Erythroblast (primary cell): ENCODE data around the gene MYBPH.

Experiments used
- GATA1 ChIP-seq: IDR thresholded peaks from 2 replicates; pipeline ENCODE4 v1.6.1; 2011; ENCODE audit warnings: low read depth, mild to moderate bottlenecking, control low read depth, low read length, moderate library complexity
- POLR2A ChIP-seq: IDR thresholded peaks from 2 replicates; pipeline ENCODE4 v1.6.1; 2011; ENCODE audit warnings: mild to moderate bottlenecking, low read length

DNA sequence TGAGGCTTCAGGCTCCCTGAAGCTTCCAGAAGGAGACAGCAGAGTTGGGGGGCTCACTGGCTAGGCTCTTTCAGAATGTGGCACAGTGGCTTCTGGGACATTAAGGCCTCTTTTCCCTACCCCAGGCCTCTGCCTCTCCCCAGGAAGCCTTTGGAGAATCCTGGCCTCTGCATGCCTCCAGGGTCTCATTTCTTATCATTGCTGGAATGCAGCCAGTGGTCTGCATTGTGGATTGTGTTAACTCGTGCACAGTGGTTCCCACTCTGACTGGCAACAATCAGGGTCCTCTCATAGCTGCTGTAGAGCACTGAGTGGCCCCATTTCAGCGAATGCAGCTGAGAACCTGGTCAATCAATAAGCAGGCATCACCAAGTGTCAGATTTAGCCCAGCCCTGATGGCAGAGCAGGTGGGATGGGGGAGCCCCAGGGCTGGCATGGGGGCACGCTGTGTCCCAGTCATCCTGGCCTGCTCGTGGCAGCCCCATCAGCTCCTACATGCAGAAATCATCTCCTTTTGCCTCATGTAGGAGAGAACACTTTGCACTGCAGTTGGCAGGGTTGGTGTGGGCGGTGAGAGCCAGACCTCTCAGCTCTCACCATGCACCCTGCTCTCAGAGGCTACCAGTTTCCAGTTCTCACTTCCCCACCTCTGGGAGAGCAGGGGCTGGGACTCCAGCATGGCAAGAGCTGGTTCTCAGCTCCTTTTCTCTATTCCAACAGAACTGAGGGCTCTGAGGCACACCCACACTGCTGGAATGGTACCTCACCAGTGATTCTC lies 34.7 kb downstream of the MYBPH start:
- TF ChIP-seq POLR2A = no peak
- TF ChIP-seq GATA1 = no peak
